Skin of body (tissue), 2 donors: Measurements from ENCODE around the gene TMEM150C. TPM values are rescaled to one million over a fixed set of nuclear protein-coding genes. Genes with fewer than 3 reads are reported as not detected.

Experiments
- DNase-seq: peaks from one replicate; lab custom pipeline; 2025; lab: John Stamatoyannopoulos, UW
- total RNA-seq: library from RNA; depleted of rRNA; stranded (reverse); fragments of >200 nt; gene quantifications from one replicate; pipeline ENCODE4 v1.2.3, GENCODE V29; 2014

The TMEM150C gene
- total RNA-seq, 1 donor from 2014 or later: 11.6 TPM

- no peak for DNase-seq
Observed at GRCh38 chr4:82517043-82517442, 44.7 kb downstream of the TMEM150C start.

GRCh38 chr4:82515705-82516104, 46.1 kb downstream of the TMEM150C start:
- no peak for DNase-seq

GRCh38 chr4:82513382-82513781, 48.4 kb downstream of the TMEM150C start:
- DNase-seq: no peak

GRCh38 chr4:82510216-82510615, 51.6 kb downstream of the TMEM150C start:
- no peak for DNase-seq

- peak; percentile 67 for DNase-seq
Observed at GRCh38 chr4:82508806-82509428, 52.9 kb downstream of the TMEM150C start.

- DNase-seq: no peak
Observed at GRCh38 chr4:82508011-82508410, 53.8 kb downstream of the TMEM150C start.

GRCh38 chr4:82501154-82501442, 60.7 kb downstream of the TMEM150C start:
- no peak for DNase-seq

GRCh38 chr4:82500435-82501153, 61.2 kb downstream of the TMEM150C start:
- no peak for DNase-seq

- DNase-seq: no peak
Observed at GRCh38 chr4:82499738-82500434, 61.9 kb downstream of the TMEM150C start.

- DNase-seq: no peak
Observed at GRCh38 chr4:82496349-82496748, 65.4 kb downstream of the TMEM150C start.

- DNase-seq: no peak
Observed at GRCh38 chr4:82495666-82496065, 66.1 kb downstream of the TMEM150C start.

- no peak for DNase-seq
Observed at GRCh38 chr4:82493721-82494425, 67.9 kb downstream of the TMEM150C start.

- DNase-seq: no peak
Observed at GRCh38 chr4:82491251-82491960, 70.4 kb downstream of the TMEM150C start.

GRCh38 chr4:82489987-82490386, 71.8 kb downstream of the TMEM150C start:
- no peak for DNase-seq

GRCh38 chr4:82489076-82489475, 72.7 kb downstream of the TMEM150C start:
- no peak for DNase-seq

- no peak for DNase-seq
Observed at GRCh38 chr4:82484996-82485783, 76.6 kb downstream of the TMEM150C start.

- no peak for DNase-seq
Observed at GRCh38 chr4:82482387-82482786, 79.4 kb downstream of the TMEM150C start.

GRCh38 chr4:82481506-82481840, 80.3 kb downstream of the TMEM150C start:
- DNase-seq: no peak

- no peak for DNase-seq
Observed at GRCh38 chr4:82480771-82481505, 80.8 kb downstream of the TMEM150C start.

GRCh38 chr4:82479562-82479961, 82.2 kb downstream of the TMEM150C start:
- DNase-seq: no peak
